NCI-H1694 (cell line): ENCODE data around the gene RHBDL3.
"Not testable (repeated sequence)": the region's sequence is repeated elsewhere in the genome, so short reads cannot be mapped to it uniquely, and the experiment has no call there.

Experiments used
- DNase-seq: peaks from one replicate; lab custom pipeline; 2025; lab: John Stamatoyannopoulos, UW

RHBDL3 gene

GRCh38 chr17:32323811-32324491, 58.3 kb downstream of the RHBDL3 start:
- no peak for DNase-seq

GRCh38 chr17:32327911-32328310, 62.3 kb downstream of the RHBDL3 start:
- no peak for DNase-seq

GRCh38 chr17:32330147-32330546, 64.5 kb downstream of the RHBDL3 start:
- DNase-seq = no peak

- no peak for DNase-seq
Observed at GRCh38 chr17:32331243-32332040, 65.8 kb downstream of the RHBDL3 start.

GRCh38 chr17:32333187-32333586, 67.6 kb downstream of the RHBDL3 start:
- no peak for DNase-seq

- no peak for DNase-seq
Observed at GRCh38 chr17:32335046-32335445, 69.4 kb downstream of the RHBDL3 start.

- DNase-seq = no peak
Observed at GRCh38 chr17:32335687-32336086, 70.1 kb downstream of the RHBDL3 start.

GRCh38 chr17:32341141-32341856, 75.7 kb downstream of the RHBDL3 start:
- DNase-seq = peak; percentile 14

- DNase-seq = peak; percentile 58
Observed at GRCh38 chr17:32341857-32342602, 76.4 kb downstream of the RHBDL3 start, which contains the start of gene C17orf75. Gene C17orf75, minus strand, starts transcription at chr17:32342173. Its CDS starts 34 bp downstream, at chr17:32342139.

- DNase-seq = no peak
Observed at GRCh38 chr17:32342603-32343325, 77.1 kb downstream of the RHBDL3 start.

- DNase-seq = no peak
Observed at GRCh38 chr17:32345951-32346600, 80.4 kb downstream of the RHBDL3 start.

GRCh38 chr17:32348483-32348800, 82.8 kb downstream of the RHBDL3 start:
- DNase-seq = no peak

- DNase-seq = no peak
Observed at GRCh38 chr17:32349503-32349853, 83.8 kb downstream of the RHBDL3 start.

GRCh38 chr17:32349854-32350665, 84.4 kb downstream of the RHBDL3 start, which contains the start of gene ZNF207:
Gene ZNF207, plus strand, starts transcription at chr17:32350157. Its CDS starts 129 bp downstream, at chr17:32350286.
- DNase-seq = peak; percentile 98

- peak; percentile 48 for DNase-seq
Observed at GRCh38 chr17:32350666-32351418, 85.2 kb downstream of the RHBDL3 start.

- DNase-seq = not testable (repeated sequence)
Observed at GRCh38 chr17:32352734-32353133, 87.1 kb downstream of the RHBDL3 start.

- DNase-seq = no peak
Observed at GRCh38 chr17:32355649-32356377, 90.2 kb downstream of the RHBDL3 start.

- DNase-seq = no peak
Observed at GRCh38 chr17:32356378-32356743, 90.7 kb downstream of the RHBDL3 start.

GRCh38 chr17:32356750-32357149, 91.1 kb downstream of the RHBDL3 start:
- DNase-seq = no peak
